Common myeloid progenitor, CD34-positive (primary cell): ENCODE measurements around the gene FRMD4A.

Experiments used
- CTCF ChIA-PET: fragments of 350-600 bp; sonication (Branson Sonifier 250); formaldehyde crosslinking; loops from one replicate; lab custom pipeline; 2021; ENCODE audit warnings: antibody characterized with exemption; lab: Charles Lee
- POLR2A ChIA-PET: fragments of 350-600 bp; sonication (Branson Sonifier 250); formaldehyde crosslinking; loops from one replicate; lab custom pipeline; 2021; ENCODE audit warnings: antibody characterized with exemption; lab: Charles Lee
- DNase-seq, 3 donors: peaks; one replicate each; pipeline versions ENCODE4 v3.0.0 to v3.0.0-alpha.2; 2013
- H3K27ac ChIP-seq, 2 experiments: 1 replicate in 1 of 2; 2 replicates in 1 of 2; pipeline ENCODE4 v1.7.0; 2013; ENCODE audit warnings: inconsistent platforms in 2 of 2, low read length in 2 of 2, mild to moderate bottlenecking in 2 of 2, low read depth in 1 of 2, moderate library complexity in 1 of 2; ENCODE audit not compliant: severe bottlenecking in 2 of 2, insufficient read depth in 1 of 2, poor library complexity in 1 of 2
- H3K27me3 ChIP-seq, 5 experiments: replicated peaks in 2 of 5; 1 replicate in 3 of 5; 2 replicates in 2 of 5; pipeline versions ENCODE4 v1.6.1 to v1.7.0; 2013; ENCODE audit warnings: low read length in 4 of 5, mild to moderate bottlenecking in 2 of 5, moderate library complexity in 2 of 5, inconsistent platforms in 1 of 5; ENCODE audit not compliant: insufficient read depth in 5 of 5, control insufficient read depth in 4 of 5
- H3K36me3 ChIP-seq, 4 experiments: 1 replicate in 2 of 4; 2 replicates in 2 of 4; pipeline versions ENCODE4 v1.6.1 to v1.7.0; 2013; ENCODE audit warnings: low read length in 3 of 4, control low read depth in 1 of 4, mild to moderate bottlenecking in 1 of 4; ENCODE audit not compliant: control insufficient read depth in 4 of 4, insufficient read depth in 4 of 4
- H3K4me1 ChIP-seq, 4 experiments: 1 replicate in 3 of 4; 2 replicates in 1 of 4; pipeline versions ENCODE4 v1.6.1 to v1.7.1; 2013; ENCODE audit warnings: low read length in 3 of 4, mild to moderate bottlenecking in 3 of 4, control low read depth in 1 of 4, inconsistent platforms in 1 of 4, moderate library complexity in 1 of 4; ENCODE audit not compliant: control insufficient read depth in 4 of 4, insufficient read depth in 4 of 4; ENCODE audit errors: control extremely low read depth in 1 of 4
- H3K4me3 ChIP-seq, 7 experiments: 1 replicate in 4 of 7; 2 replicates in 3 of 7; pipeline versions ENCODE4 v1.5.1 to v1.7.0; 2013; ENCODE audit warnings: mild to moderate bottlenecking in 7 of 7, low read length in 6 of 7, moderate library complexity in 6 of 7, inconsistent platforms in 2 of 7, low read depth in 2 of 7, control low read depth in 1 of 7; ENCODE audit not compliant: insufficient read depth in 4 of 7, control insufficient read depth in 1 of 7; ENCODE audit errors: extremely low read depth in 1 of 7
- H3K9me3 ChIP-seq, 5 experiments: 1 replicate in 4 of 5; 2 replicates in 1 of 5; pipeline versions ENCODE4 v1.6.1 to v1.7.1; 2013; ENCODE audit warnings: low read length in 4 of 5, mild to moderate bottlenecking in 2 of 5, inconsistent platforms in 1 of 5, low read depth in 1 of 5, moderate library complexity in 1 of 5; ENCODE audit not compliant: control insufficient read depth in 4 of 5, insufficient read depth in 2 of 5; ENCODE audit errors: control extremely low read depth in 1 of 5
- WGBS: methylation state at CpG from one replicate; pipeline ENCODE4 v1.1.5; 2013; ENCODE audit not compliant: insufficient coverage; 5-methylcytosine and 5-hydroxymethylcytosine counted together

The FRMD4A gene

GRCh38 chr10:13669901-13670300, 660.8 kb downstream of the FRMD4A start:
- no peak for DNase-seq
- WGBS: 98% methylated on average over 12 of the region's 12 CpGs
- ChIA-PET CTCF (interaction anchor here (0.9 kb wide), 1 partner anchor 12 kb away, joined by 4 read pairs; no protein-coding TSS in a partner anchor), POLR2A (interaction anchor here (0.6 to 0.7 kb wide), 2 partner anchors 130 to 965 kb away, joined by 3 to 4 read pairs; no protein-coding TSS in a partner anchor)
- Histone ChIP-seq H3K9me3 (no peaks in the 10 kb centered on the region), H3K4me3 (no peak overlapping the region), H3K27me3 (no peaks in the 10 kb centered on the region), H3K4me1 (peaks cover 0 to 4% (median 3%) of the 10 kb centered on the region in 4 experiments), H3K27ac (no peak overlapping the region), H3K36me3 (no peaks in the 10 kb centered on the region)

- Histone ChIP-seq H3K9me3 (no peaks in the 10 kb centered on the region), H3K27ac (no peak overlapping the region), H3K4me3 (no peak overlapping the region), H3K4me1 (no peaks in the 10 kb centered on the region), H3K27me3 (no peaks in the 10 kb centered on the region), H3K36me3 (no peaks in the 10 kb centered on the region)
- WGBS: 94% methylated on average over 7 of the region's 8 CpGs
- no peak for DNase-seq
- POLR2A ChIA-PET: interaction anchor here (0.7 kb wide), 1 partner anchor 131 kb away, joined by 4 read pairs; no protein-coding TSS in a partner anchor
- CTCF ChIA-PET: interaction anchor here (0.9 kb wide), 1 partner anchor 13 kb away, joined by 4 read pairs; no protein-coding TSS in a partner anchor
Observed at GRCh38 chr10:13669182-13669855, 661.4 kb downstream of the FRMD4A start.

GRCh38 chr10:13668126-13668525, 662.6 kb downstream of the FRMD4A start:
- no peak overlapping the region for H3K27ac ChIP-seq
- 98% methylated on average over 4 of the region's 4 CpGs for WGBS
- H3K4me3 ChIP-seq: no peak overlapping the region
- no peaks in the 10 kb centered on the region for H3K4me1 ChIP-seq
- CTCF ChIA-PET: interaction anchor here (1.6 to 2.0 kb wide), 2 partner anchors 9 to 11 kb away, joined by 4 to 6 read pairs; no protein-coding TSS in a partner anchor
- H3K36me3 ChIP-seq: no peaks in the 10 kb centered on the region
- no peaks in the 10 kb centered on the region for H3K9me3 ChIP-seq
- H3K27me3 ChIP-seq: no peaks in the 10 kb centered on the region
- no peak for DNase-seq
- POLR2A ChIA-PET: no interaction called here

- no peaks in the 10 kb centered on the region for H3K9me3 ChIP-seq
- H3K4me3 ChIP-seq: no peak overlapping the region
- H3K4me1 ChIP-seq: no peaks in the 10 kb centered on the region
- no peaks in the 10 kb centered on the region for H3K36me3 ChIP-seq
- no peak for DNase-seq
- CTCF ChIA-PET: interaction anchor here (2.3 kb wide), 1 partner anchor 112 kb away, joined by 7 read pairs; no protein-coding TSS in a partner anchor
- H3K27me3 ChIP-seq: no peaks in the 10 kb centered on the region
- no peak overlapping the region for H3K27ac ChIP-seq
- POLR2A ChIA-PET: no interaction called here
- WGBS: 96% methylated on average over 15 of the region's 20 CpGs
Observed at GRCh38 chr10:13665516-13666262, 665.0 kb downstream of the FRMD4A start.

GRCh38 chr10:13661256-13661655, 669.5 kb downstream of the FRMD4A start:
- CTCF ChIA-PET: interaction anchor here (0.9 to 5.3 kb wide), 9 partner anchors 31 to 122 kb away, joined by 3 to 39 read pairs (median 5); no protein-coding TSS in a partner anchor
- WGBS: 80% methylated on average over 8 of the region's 8 CpGs

GRCh38 chr10:13660551-13660920, 670.2 kb downstream of the FRMD4A start:
- no peaks in the 10 kb centered on the region for H3K27me3 ChIP-seq
- no peak overlapping the region for H3K27ac ChIP-seq
- H3K4me1 ChIP-seq: peaks cover 0 to 22% (median 17%) of the 10 kb centered on the region in 4 experiments
- DNase-seq: no peak
- ChIA-PET CTCF (interaction anchor here (0.9 to 5.3 kb wide), 9 partner anchors 32 to 123 kb away, joined by 3 to 39 read pairs (median 6); no protein-coding TSS in a partner anchor), POLR2A (no interaction called here)
- no peak overlapping the region for H3K4me3 ChIP-seq
- 100% methylated on average over 1 of the region's 7 CpGs for WGBS
- H3K36me3 ChIP-seq: no peaks in the 10 kb centered on the region
- no peaks in the 10 kb centered on the region for H3K9me3 ChIP-seq

More at GRCh38 chr10:13661256-13661655, 669.5 kb downstream of the FRMD4A start:
- no peak for DNase-seq
- Histone ChIP-seq H3K9me3 (no peaks in the 10 kb centered on the region), H3K27me3 (no peaks in the 10 kb centered on the region), H3K4me3 (no peak overlapping the region), H3K27ac (no peak overlapping the region), H3K36me3 (no peaks in the 10 kb centered on the region), H3K4me1 (peaks cover 0 to 22% (median 17%) of the 10 kb centered on the region in 4 experiments)
- POLR2A ChIA-PET: no interaction called here
